ENCODE results near the gene ZNF629. TPM values are rescaled to one million over a fixed set of nuclear protein-coding genes. Genes with fewer than 3 reads are reported as not detected.

ZNF629 gene
- total and polyA plus RNA-seq, 4 donors: 5.7 to 16.3 (median 9.0) TPM

DNA sequence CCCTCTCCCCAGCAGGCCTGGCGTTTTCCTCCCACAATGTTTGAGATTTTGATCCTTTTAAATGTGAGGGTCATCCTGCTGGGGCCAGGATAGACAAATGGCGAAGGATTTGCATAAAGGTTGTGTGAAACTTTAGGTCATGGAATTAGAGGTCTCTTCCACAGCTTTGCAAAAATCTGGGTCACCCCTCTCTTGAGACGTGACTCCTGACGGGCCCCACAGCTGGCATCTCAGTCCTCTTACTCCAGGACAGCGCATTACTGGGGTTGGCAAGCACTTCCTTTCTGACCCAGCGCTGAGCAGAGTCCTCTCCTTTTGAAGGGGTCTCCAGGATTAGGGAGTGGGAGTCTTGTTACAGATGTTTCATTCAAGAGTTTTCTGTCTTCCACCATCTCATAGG, 7.4 kb downstream of the ZNF629 start:
- H3K9ac ChIP-seq (ENCODE audit: insufficient read depth in 1 of 2, low read length in 2 of 2): no peak overlapping the region
- H3K36me3 ChIP-seq (ENCODE audit: control insufficient read depth in 4 of 4, insufficient read depth in 4 of 4, low read length in 4 of 4): peaks cover 9 to 34% (median 14%) of the 10 kb centered on the region in 4 donors
- H3K27me3 ChIP-seq (ENCODE audit: control insufficient read depth in 3 of 3, insufficient read depth in 3 of 3, low read length in 2 of 3): no peaks in the 10 kb centered on the region
- H3K4me3 ChIP-seq: no peak overlapping the region
- H3K9me3 ChIP-seq (ENCODE audit: control insufficient read depth in 4 of 4, insufficient read depth in 3 of 4, low read length in 3 of 4): no peaks in the 10 kb centered on the region
- no peak overlapping the region for H3K27ac ChIP-seq (ENCODE audit: low read depth in 1 of 2, low read length in 1 of 2)
- ATAC-seq (ENCODE audit: insufficient read depth, low FRiP score) (no peak), DNase-seq (no peak)
- TF ChIP-seq, protein P1, sequence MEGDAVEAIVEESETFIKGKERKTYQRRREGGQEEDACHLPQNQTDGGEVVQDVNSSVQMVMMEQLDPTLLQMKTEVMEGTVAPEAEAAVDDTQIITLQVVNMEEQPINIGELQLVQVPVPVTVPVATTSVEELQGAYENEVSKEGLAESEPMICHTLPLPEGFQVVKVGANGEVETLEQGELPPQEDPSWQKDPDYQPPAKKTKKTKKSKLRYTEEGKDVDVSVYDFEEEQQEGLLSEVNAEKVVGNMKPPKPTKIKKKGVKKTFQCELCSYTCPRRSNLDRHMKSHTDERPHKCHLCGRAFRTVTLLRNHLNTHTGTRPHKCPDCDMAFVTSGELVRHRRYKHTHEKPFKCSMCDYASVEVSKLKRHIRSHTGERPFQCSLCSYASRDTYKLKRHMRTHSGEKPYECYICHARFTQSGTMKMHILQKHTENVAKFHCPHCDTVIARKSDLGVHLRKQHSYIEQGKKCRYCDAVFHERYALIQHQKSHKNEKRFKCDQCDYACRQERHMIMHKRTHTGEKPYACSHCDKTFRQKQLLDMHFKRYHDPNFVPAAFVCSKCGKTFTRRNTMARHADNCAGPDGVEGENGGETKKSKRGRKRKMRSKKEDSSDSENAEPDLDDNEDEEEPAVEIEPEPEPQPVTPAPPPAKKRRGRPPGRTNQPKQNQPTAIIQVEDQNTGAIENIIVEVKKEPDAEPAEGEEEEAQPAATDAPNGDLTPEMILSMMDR (IDR thresholded peaks at IDR 0.05; ENCODE audit: control extremely low read depth, extremely low read depth): no peak
- 72 to 84% methylated on average over 6 of the region's 6 CpGs for WGBS, 2 donors
- H3K4me1 ChIP-seq (ENCODE audit: control insufficient read depth in 5 of 5, insufficient read depth in 5 of 5, low read length in 5 of 5): peaks cover 0 to 11% (median 2%) of the 10 kb centered on the region in 5 donors

DNA sequence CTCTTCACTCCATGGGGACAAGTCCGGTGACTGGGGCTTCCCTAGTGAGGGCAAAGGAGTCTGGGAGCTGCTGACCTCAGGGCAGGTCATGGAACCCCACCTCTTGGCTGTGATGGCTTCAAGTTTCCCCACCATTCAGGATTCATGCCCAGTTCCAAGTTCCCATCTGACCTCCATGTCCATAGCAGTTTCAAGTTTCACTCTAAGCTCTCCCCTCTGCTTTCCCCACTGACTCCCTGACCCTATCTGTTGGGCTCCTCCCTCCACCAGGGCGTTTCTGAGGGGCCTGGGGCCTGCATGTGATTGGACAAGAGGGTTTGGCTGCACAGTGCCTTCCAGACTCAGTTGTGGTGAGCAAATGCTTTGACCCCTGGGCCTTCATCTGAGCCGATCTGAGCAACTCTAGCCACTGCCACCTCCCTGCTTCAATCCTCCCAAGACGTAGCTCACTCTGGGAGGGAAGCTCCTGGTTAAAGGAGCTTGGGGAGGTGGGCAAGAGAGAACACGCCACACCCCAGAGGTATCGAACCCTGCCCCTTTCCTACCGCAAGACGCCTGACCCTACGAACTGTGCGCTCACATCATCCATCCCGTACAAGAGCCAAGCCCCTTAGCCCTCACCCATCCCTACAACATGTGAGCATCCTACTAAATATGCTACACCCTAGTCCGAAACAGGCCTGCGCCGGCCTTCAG, 8.3 kb downstream of the ZNF629 start:
- TF ChIP-seq, protein P1 (IDR thresholded peaks at IDR 0.05; ENCODE audit: control extremely low read depth, extremely low read depth): no peak
- Histone ChIP-seq H3K4me3 (no peak overlapping the region), H3K4me1 (ENCODE audit: control insufficient read depth in 5 of 5, insufficient read depth in 5 of 5, low read length in 5 of 5) (peaks cover 0 to 11% (median 2%) of the 10 kb centered on the region in 5 donors), H3K27ac (ENCODE audit: low read depth in 1 of 2, low read length in 1 of 2) (no peak overlapping the region), H3K9ac (ENCODE audit: insufficient read depth in 1 of 2, low read length in 2 of 2) (no peak overlapping the region), H3K9me3 (ENCODE audit: control insufficient read depth in 4 of 4, insufficient read depth in 3 of 4, low read length in 3 of 4) (no peaks in the 10 kb centered on the region), H3K36me3 (ENCODE audit: control insufficient read depth in 4 of 4, insufficient read depth in 4 of 4, low read length in 4 of 4) (peaks cover 9 to 33% (median 18%) of the 10 kb centered on the region in 4 donors), H3K27me3 (ENCODE audit: control insufficient read depth in 3 of 3, insufficient read depth in 3 of 3, low read length in 2 of 3) (no peaks in the 10 kb centered on the region)
- WGBS, 2 donors: 85 to 89% methylated on average over 14 of the region's 14 CpGs
- ATAC-seq (ENCODE audit: insufficient read depth, low FRiP score) (no peak), DNase-seq (no peak)

DNA sequence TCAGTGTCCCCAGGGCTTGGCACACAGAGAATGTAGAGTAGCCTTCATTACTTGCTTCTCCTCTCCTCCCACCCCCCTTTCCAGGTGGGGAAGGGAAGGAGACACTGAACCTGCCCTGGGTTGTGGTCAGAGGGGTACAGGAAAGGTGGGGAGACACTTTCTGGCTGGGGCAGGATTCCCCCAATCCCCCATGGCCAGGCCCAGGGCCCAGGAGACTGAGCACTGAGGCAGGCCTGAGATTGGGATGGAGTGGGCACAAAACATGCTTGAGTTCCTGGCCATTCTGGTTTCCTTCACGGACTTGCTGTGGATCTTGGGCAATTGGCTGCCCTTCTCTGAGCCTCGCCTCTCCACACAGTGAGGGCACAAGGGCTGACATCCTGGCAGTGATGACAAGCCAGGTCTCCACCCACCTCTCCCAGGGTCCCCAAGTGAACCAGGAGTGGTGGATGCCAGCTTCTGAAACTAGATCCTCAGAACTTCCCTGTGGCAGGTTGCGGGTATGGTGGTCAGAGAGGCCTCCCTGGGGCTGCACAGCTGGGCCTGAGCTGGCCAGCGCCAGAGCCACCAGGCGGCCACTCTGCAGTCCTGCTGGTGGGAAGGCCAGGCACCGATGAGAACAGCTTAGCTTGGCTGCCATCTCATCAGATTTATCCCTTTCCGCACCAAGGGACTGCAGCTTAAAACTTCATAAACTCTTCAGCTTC, 9.3 kb downstream of the ZNF629 start:
- Histone ChIP-seq H3K27me3 (ENCODE audit: control insufficient read depth in 3 of 3, insufficient read depth in 3 of 3, low read length in 2 of 3) (no peaks in the 10 kb centered on the region), H3K4me3 (no peak overlapping the region), H3K27ac (ENCODE audit: low read depth in 1 of 2, low read length in 1 of 2) (no peak overlapping the region), H3K4me1 (ENCODE audit: control insufficient read depth in 5 of 5, insufficient read depth in 5 of 5, low read length in 5 of 5) (peaks cover 0 to 11% (median 2%) of the 10 kb centered on the region in 5 donors), H3K36me3 (ENCODE audit: control insufficient read depth in 4 of 4, insufficient read depth in 4 of 4, low read length in 4 of 4) (peaks cover 7 to 33% (median 18%) of the 10 kb centered on the region in 4 donors), H3K9me3 (ENCODE audit: control insufficient read depth in 4 of 4, insufficient read depth in 3 of 4, low read length in 3 of 4) (no peaks in the 10 kb centered on the region), H3K9ac (ENCODE audit: insufficient read depth in 1 of 2, low read length in 2 of 2) (no peak overlapping the region)
- TF ChIP-seq, protein P1 (IDR thresholded peaks at IDR 0.05; ENCODE audit: control extremely low read depth, extremely low read depth): no peak
- no peak for ATAC-seq (ENCODE audit: insufficient read depth, low FRiP score)
- WGBS, 2 donors: 81 to 85% methylated on average over 7 of the region's 7 CpGs
- no peak for DNase-seq
